Stimulated activated CD4-positive, alpha-beta T cell treated with anti-CD3 and anti-CD28 coated beads, Interleukin-2, amount 100 ng/mL, for 4 hours (primary cell): Measurements from ENCODE around the gene KIAA1143.

ENCODE experiments used
- DNase-seq: peaks from one replicate; pipeline ENCODE4 v3.0.0-alpha.2; 2020; ENCODE audit warnings: low read depth

The KIAA1143 gene

GRCh38 chr3:44761424-44762169 lies at the start of gene KIAA1143, which contains the start of gene KIF15:
Gene KIAA1143 (minus strand): TSS chr3:44761619. CDS start chr3:44761602, 17 bp downstream.
Gene KIF15 (plus strand): TSS chr3:44761794. CDS start chr3:44761866, 72 bp downstream.
- DNase-seq: peak; percentile 97

DNA sequence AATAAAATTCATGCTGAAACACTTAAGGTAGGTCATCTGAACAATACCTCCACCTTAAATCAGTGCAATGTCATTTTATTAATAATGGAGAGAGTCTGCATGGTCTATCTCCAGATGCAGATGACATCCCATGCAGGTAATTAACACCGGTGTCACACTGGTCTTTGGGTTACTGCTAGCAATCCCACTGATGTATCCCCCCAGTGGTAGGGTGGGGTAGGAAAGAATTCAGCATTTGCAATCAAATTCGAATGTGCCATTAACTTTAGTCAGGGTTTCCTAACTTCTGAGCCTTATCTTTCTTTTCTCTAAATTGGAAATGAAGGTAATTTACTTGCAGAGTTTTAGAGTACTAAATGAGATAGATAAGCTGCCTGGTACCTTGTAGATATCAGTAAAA lies 44.5 kb upstream of the KIAA1143 start:
- no peak for DNase-seq

DNA sequence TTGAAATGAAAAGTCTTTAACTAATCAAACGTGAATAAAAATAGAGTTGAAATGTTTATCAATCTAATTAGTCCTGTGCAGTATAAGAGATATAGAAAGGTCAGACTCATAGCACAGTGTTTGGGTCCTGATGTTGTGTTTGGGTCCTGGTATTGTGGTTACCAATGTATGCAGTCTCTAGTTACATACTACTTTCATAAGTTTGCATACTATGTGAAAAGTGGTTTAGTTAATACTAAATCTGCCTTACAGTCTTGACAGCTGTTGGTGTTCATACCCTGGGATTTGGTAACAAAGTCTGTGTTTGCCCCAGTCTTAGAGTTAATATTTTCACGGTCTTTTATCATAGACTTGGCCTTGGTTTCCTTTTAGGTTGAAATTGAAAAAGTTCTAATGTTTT lies 41.9 kb upstream of the KIAA1143 start:
- DNase-seq: no peak

DNA sequence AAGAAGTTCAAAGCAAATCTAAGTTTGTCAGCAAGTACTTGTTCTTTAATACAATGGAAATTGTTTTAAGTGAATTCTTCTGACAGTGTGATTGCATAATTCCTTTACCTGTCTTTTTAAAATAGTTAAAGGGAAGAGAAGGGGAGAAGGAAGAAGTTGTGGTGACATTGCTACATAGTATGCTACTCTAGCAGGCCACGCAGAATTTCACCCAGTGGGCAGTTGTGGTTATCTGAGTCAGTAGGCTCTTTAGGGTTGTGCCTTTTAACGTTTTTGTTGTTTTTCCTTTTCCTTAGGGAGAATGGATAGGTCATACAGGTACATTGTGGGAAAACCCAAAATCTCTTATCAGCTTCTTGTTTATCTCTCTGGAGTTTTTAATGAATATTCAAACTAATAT lies 40.6 kb upstream of the KIAA1143 start:
- no peak for DNase-seq

DNA sequence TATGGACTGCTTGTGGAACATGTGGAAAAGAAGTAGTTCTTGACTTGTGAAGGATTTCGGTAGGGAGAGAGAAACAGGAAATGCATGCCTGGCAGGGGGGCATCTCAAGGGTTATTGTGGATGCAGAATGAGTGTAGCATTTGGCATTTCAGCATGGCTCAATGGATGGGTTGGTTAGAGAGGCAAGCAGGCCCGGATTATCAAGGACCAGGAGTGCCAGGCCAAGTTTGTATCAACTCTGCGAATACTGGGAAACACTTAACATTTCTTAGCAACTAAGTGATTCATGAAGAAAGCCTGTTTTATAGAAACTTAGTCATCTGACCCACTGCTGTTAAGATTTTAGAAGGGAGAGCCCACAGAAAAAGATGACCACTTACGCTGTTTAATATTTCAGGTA lies 33.8 kb upstream of the KIAA1143 start:
- no peak for DNase-seq

DNA sequence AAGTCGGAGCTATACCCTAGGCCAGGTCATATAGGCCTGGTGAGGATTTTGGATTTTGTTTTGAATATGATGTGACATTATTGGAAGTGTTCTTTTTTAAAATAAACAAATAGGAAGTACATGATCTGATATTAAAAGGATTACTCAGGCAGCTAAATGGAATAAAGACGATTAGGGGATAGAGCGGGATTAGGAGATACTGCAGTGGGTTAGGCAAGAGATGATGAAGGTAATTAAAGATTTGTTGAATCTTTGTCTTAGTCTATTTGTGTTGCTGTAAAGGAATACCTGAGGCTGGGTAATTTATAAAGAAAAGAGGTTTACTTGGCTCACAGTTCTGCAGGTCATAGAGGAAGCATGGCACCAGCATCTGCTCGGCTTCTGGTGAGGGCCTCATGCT lies 21.5 kb upstream of the KIAA1143 start:
- no peak for DNase-seq

- DNase-seq: no peak
Measured at GRCh38 chr3:44772099-44772442, 10.7 kb upstream of the KIAA1143 start.

DNA sequence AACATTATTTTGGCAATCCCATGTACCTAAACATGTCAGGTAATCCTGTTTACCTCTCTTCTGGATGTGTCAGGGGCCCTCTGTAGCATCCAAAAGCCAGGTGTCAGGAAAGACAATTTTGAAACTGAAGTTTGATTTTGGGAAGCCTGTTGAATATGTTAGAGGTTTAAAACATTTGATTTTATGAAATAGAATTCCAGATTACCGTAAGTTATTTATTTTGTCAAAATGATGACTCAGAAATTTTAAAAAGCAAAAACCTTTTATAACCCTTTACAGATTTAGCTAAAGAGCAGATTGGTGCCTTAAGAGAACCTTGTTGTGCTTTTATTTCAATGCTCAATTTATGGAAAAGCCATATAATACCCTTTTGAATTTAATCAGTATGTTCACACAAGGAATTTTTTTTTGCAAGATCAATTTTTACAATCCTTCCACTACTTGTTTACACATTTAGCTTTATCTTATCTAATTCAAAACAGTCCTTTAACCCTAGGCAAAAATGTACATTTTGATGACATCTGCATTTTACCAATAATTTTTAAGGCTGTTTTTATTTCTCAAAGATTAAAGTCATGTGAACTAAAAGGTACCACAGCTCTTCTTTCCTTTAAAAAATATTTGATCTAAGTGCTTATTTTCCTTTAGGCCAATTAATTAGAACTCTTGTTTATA lies 10.1 kb upstream of the KIAA1143 start:
- DNase-seq: no peak

GRCh38 chr3:44764248-44764647 lies 2.8 kb upstream of the KIAA1143 start:
- no peak for DNase-seq

DNA sequence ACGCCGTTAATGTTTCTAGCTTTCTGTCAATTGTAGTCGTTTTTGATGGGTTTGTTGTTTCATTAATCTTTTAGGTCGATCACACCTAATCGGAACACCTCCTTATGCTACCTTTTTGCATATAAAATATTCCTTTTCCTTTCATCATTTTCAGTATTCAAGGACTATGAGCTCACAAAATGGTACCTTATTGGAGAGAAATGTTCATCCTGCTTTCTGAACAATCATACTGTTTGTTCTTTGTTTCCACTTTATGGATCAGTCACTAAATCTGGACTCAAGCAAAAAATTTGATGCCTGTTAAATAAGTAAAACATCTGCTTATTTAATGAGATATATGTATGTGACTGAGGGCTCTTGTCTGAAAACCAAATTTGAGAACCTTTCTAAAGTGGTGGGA lies 1.3 kb upstream of the KIAA1143 start:
- no peak for DNase-seq

DNA sequence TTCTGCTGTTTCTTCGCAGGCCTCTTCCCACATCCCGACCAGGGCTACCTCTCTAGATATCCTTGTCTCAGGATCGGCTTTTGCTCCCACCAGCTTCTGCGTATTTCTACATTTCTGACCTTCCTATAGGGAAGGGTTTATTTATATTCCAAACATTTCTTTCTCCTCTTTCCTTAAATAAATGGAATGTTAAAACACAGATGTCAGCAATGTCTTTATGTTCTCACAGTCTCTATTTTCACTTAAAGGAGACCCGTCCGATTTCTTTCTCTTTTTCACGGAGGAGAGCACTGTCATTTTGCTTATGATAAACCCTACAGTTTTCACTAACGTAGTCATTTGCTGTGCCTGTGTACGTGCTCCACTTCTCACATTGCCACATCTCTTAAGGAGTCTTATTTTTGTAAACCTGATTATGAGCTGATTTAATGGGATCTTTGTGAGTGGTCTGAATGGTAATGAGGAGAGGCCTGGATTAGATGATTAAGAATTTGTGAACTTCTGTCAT lies 805 bp upstream of the KIAA1143 start:
- no peak for DNase-seq

- DNase-seq: no peak
Measured at GRCh38 chr3:44761101-44761423, 357 bp downstream of the KIAA1143 start.

- no peak for DNase-seq
Measured at GRCh38 chr3:44734646-44735168, 26.7 kb downstream of the KIAA1143 start.

DNA sequence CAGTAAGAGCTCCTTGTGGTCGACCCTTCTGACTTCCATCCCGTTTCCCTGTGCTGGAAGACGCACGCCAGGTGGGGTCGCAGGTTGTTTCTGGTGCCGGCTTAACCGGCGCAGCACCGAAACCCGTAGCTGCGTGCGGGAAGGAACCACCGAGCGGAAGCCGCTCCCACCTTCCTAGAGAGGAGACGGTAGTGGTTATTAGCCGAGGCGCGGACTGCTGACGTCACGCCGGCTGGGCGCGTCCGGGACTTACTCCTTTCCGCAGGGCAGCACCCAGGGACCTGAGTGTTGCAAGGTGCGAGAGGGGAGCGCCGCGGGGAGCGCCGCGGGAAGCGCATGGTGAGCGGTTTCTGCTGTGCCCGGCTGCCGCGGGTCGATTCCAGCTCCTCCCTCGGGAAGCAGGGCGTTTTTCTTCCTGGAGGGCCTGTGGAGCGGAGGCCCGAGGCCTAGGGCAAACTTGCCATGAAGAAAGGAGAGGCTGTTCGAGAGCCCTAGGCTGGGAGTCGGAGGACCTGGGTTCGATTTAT lies 32.0 kb downstream of the KIAA1143 start, which contains the start of gene ZNF501:
Gene ZNF501, plus strand, starts transcription at position 252 of the 527 bp plus-strand sequence. CDS start 4,787 bp downstream, outside the sequence.
- DNase-seq: peak; percentile 82

- DNase-seq: no peak
Measured at GRCh38 chr3:44722103-44722401, 39.4 kb downstream of the KIAA1143 start.

GRCh38 chr3:44721231-44722102 lies 40.0 kb downstream of the KIAA1143 start:
- no peak for DNase-seq

DNA sequence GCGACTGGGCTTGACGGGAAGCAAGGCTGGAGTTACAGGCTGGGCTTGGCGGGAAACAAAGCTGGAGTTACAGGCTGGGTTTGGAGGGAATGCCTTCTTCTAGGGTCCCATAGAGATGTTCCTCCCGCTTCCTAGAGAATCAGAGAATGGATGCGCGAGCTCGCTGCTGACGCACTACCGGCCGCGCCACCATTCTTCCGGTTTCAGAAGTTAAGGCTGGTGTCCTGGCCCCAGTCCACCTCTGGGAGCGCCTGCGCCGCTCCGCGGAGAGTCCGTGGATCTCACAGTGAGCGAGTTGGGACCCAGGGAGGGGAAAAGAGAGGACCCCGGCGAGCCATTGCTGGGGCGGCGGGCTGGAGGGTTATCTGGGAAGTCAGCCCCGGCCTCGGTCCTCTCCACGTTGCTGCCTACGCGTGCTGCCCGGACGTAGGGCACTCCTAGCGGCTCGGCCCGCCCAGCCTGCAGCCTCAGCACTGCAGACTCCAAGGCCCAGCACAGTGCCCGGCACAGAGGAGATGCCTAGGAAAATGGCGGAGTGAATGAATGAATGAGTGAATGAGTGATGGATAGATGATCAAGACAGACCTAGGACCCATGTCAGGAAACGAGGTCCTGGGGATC lies 48.9 kb downstream of the KIAA1143 start, which contains the start of gene ZNF502:
Gene ZNF502, plus strand, starts transcription at position 206 of the 621 bp plus-strand sequence. CDS start 7,602 bp downstream, outside the sequence.
- DNase-seq: peak; percentile 53
